Measurements from ENCODE around the gene DENND2C.

DNA sequence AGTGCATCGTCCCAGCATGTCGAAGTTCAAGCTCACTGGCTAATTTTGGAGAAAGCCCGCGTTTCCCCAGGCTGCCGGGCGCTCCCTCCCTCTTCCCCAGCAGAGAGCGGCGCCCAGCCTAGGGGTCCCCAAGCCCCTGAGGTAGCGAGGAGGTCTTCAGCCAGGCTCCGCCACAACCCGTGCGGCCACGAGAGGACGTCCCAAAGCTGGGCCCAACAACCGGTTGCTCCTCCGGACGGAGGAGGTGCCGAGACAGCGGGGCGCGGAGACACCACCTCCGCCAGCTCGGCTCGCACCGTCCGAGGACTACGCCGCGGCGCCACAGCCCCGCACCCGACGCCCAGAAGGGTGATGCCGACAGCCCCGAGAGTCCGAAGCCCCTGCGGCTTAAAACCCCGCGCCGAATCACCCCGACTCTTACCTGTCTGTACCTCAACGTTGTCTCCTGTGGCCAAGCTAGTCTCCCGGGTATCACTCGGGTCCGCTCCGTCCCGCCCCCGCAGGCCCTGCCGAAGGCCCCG, at the start of gene DENND2C:
- TF ChIP-seq, protein P1, sequence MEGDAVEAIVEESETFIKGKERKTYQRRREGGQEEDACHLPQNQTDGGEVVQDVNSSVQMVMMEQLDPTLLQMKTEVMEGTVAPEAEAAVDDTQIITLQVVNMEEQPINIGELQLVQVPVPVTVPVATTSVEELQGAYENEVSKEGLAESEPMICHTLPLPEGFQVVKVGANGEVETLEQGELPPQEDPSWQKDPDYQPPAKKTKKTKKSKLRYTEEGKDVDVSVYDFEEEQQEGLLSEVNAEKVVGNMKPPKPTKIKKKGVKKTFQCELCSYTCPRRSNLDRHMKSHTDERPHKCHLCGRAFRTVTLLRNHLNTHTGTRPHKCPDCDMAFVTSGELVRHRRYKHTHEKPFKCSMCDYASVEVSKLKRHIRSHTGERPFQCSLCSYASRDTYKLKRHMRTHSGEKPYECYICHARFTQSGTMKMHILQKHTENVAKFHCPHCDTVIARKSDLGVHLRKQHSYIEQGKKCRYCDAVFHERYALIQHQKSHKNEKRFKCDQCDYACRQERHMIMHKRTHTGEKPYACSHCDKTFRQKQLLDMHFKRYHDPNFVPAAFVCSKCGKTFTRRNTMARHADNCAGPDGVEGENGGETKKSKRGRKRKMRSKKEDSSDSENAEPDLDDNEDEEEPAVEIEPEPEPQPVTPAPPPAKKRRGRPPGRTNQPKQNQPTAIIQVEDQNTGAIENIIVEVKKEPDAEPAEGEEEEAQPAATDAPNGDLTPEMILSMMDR (IDR thresholded peaks at IDR 0.05) = no peak
- no peak for TF ChIP-seq POLR2A (IDR thresholded peaks at IDR 0.05)

Data from ovary (tissue), 3 donors.